ENCODE data around the gene CDC25C.

GRCh38 chr5:138371454-138371853 is 39.9 kb upstream of the CDC25C start:
- TF ChIP-seq CTCF (IDR thresholded peaks at IDR 0.05) (no peak), POLR2AphosphoS5 (IDR thresholded peaks at IDR 0.05; ENCODE audit: low read depth, low read length) (no peak), TCF7L2 (IDR thresholded peaks at IDR 0.05; ENCODE audit: low read depth, low read length) (no peak)
